Left renal pelvis (tissue), 4 donors: ENCODE data around the gene TWF1. TPM values are rescaled to one million over a fixed set of nuclear protein-coding genes. Genes with fewer than 3 reads are reported as not detected.
"Not testable (repeated sequence)": the region's sequence is repeated elsewhere in the genome, so short reads cannot be mapped to it uniquely, and the experiment has no call there.

Experiments
- DNase-seq, 4 donors: peaks; one replicate each; pipeline ENCODE4 v3.0.0-alpha.2; 2013; ENCODE audit warnings: low read depth in 4 of 4, low spot score in 3 of 4
- polyA plus RNA-seq, 4 donors: library from polyadenylated mRNA; unstranded; fragments of 120-200 nt; gene quantifications; one replicate each; pipeline ENCODE4 v1.2.1, GENCODE V29; 2013; ENCODE audit not compliant: insufficient read length in 4 of 4

The TWF1 gene
- polyA plus RNA-seq = 100 to 1,000 TPM in 1 of 4 donors, 10 to 100 TPM in 3; 66.3 to 109 (median 77.9) TPM

GRCh38 chr12:43805860-43806736, at the start of gene TWF1:
Gene TWF1 (minus strand): TSS chr12:43806317. CDS start chr12:43806245, 72 bp downstream.
- peak; percentile 68 to 77 (median 74) for DNase-seq

DNA sequence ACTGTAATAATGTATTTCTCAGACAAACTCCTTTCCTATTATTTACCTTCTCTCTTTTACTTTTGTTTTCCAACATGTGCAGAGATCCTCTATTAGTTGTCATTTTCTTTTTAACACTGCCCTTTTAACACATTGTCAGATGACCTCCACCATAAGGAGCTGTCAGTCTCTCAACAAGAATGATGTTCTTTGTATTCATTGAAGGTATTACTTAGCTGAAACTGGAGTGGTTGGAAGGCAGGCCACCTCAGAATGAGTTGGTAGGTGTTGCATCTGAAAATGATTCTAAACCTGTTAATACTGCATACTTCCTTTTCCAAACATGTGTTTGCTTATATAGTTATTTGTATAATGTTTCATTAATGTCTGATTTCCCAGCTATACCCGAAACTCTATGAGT, 46.6 kb upstream of the TWF1 start:
- DNase-seq = no peak

- DNase-seq = no peak
These were observed 42.7 kb upstream of the TWF1 start for GRCh38 chr12:43848786-43849185.

DNA sequence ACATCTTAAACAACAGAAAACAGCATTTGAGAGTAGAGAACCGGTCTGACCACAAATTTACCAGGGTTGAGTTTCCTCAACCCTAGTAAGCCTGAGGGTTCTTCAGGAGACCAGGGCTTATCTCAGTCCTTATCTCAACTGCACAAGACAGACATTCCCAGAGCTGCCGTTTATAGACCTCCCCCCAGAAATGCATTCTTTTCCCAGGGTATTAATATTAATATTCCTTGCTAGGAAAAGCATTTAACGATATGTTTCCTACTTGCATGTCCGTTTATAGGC, 42.0 kb upstream of the TWF1 start:
- no peak for DNase-seq

GRCh38 chr12:43847425-43848225, 41.5 kb upstream of the TWF1 start:
- DNase-seq = not testable (repeated sequence)

- no peak for DNase-seq
These were observed 36.1 kb upstream of the TWF1 start for GRCh38 chr12:43842259-43842658.

DNA sequence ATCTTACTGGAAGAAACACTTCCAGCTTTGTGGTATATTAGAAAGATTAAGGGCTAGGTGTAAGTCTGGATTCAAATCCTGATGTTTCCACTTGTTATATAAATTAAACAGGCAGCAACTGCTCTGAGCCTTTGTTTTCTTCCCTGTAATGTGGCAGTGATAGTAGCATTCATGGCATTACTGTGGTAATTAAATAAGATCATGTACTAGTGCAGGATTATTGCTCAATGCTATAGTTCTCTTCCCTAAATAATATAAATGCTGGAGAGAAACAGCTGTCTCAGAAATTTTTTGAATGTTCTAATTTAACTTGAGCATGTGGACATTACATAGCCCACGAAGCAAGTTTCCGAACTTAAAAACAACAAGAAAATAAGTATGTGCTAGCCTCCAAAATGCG, 35.1 kb upstream of the TWF1 start:
- no peak for DNase-seq

- DNase-seq = no peak
These were observed 34.2 kb upstream of the TWF1 start for GRCh38 chr12:43840338-43840737.

GRCh38 chr12:43836475-43836989, 30.4 kb upstream of the TWF1 start:
- peak in 1 of 4 donors; percentile 17 for DNase-seq

GRCh38 chr12:43835656-43836474, 29.7 kb upstream of the TWF1 start, which contains the start of gene TMEM117:
Gene TMEM117 (plus strand): TSS chr12:43836081.
- peak in 3 of 4 donors; percentile 33 to 45 (median 45) for DNase-seq

DNA sequence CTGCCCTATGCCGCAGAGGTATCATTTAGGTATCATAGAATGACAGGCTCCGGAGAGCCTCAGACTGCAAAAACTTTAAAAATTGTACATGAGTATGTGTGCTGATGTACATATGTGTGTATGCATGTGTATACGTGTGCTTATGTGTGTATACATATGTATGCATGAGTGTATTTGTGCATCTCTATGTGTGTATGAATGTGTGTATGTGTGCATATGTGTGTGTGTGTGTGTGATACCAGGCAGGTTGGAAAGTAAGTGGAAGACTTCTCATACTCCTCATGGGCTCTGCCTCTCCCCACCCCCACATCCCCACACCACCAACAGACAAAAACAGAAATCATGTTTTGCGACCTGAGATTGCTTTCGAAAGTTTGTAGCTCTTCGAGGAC, 29.1 kb upstream of the TWF1 start:
- peak in 2 of 4 donors; percentile 6 to 11 for DNase-seq

GRCh38 chr12:43832463-43833168, 26.5 kb upstream of the TWF1 start:
- DNase-seq = no peak

GRCh38 chr12:43827093-43827492, 21.0 kb upstream of the TWF1 start:
- DNase-seq = no peak

DNA sequence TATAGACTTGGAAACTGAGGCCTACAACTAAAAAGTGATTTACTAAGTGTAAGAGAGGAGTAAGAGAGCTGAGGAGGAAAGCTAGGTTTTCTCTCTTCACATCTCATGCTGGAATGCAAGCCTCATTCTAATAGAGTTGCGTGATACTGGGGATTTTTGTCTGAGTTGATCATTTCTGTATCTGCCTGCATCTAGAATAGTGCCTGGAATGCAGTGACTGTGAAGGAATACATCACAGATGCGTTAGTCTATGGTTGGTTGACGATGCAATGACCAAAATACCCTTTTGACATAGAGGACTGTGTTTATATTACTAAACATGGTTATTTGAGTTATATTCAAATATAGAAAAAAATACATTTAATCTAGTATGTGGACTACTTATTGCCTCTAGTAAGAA, 20.6 kb upstream of the TWF1 start:
- no peak for DNase-seq

DNA sequence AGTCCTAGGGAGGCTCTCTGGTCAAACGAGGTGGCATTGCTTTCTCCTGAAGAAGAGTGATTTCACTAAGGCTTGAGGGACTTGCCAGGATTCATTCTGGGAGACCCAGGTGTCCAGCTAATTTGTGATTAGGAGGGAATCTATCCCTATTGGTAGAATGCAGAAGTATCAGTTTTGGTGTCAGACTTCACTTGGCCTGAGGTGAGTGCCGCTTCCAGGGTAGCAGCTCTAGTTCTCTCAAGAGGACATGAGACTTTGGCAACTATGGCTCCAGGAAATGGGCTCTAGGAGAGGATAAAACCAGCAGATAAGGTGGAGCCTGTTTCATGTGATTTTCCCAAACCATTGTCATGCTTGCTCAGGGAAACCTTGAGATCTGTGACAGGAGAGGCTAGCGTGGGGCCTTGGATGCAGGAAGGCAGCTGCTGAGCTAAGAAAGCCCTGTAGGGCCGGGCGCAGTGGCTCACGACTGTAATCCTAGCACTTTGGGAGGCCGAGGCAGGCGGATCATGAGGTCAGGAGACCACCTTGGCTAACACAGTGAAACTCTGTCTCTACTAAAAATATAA, 18.2 kb upstream of the TWF1 start:
- DNase-seq = no peak

DNA sequence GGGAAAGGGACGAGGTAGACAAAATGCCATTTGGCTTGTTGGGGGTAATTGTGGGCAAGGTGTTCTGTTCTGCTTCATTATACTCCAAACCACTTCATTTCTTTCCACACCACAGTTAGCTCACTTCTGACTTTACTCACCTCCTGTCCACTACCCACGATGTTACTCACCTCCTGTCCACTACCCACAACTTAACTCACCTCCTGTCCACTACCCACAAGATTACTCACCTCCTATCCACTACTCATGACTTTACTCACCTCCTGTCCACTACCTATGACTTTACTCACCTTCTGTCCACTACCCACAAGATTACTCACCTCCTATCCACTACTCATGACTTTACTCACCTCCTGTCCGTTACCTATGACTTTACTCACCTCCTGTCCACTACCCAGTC, 10.1 kb upstream of the TWF1 start:
- DNase-seq = no peak

GRCh38 chr12:43815416-43815815, 9.3 kb upstream of the TWF1 start:
- DNase-seq = no peak

DNA sequence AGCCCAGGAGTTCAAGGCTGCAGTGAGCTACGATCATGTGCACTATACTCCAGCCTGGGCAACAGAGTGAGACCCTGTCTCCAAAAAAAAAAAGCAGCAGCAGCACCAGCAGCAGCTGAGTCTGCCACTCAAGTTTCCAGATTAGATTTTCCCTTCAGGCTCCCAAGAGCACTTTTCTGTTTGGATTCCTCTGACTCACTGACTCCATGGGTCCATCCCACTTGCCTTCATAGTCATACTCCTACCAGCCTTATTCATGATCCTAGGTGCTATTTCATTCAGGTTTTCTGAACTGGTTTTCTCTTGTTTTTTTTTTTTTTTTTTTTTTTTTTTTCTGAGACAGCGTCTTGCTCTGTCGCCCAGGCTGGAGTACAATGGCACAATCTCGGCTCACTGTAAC, 6.8 kb upstream of the TWF1 start:
- no peak for DNase-seq

- no peak for DNase-seq
These were observed 5.9 kb upstream of the TWF1 start for GRCh38 chr12:43812057-43812456.

DNA sequence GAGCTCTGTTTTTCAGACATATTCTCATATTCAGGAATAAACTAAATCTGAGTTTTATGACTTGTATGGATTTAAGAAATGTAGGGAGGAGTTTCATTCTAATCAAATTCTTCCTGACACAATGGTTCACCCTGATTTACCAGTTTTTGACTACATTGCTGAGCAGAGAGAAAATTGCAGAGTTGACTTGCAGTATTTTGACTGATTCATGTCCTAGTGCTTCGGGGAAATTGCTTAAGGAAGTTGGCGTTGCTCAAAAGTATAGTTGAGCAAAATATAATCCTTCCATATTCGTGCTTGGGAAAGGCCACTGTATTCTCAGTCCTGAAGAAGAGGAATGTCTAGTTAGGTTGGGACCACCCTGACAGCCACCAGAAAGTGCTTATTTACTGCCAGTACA, 1.3 kb upstream of the TWF1 start:
- no peak for DNase-seq
